GM18517 (cell line): ENCODE measurements around the gene RND3.
A peak's percentile ranks its signal among the peaks of the same experiment; 100 is the strongest.

ENCODE experiments used
- ATAC-seq: cut with Tn5 transposase; IDR thresholded peaks from one replicate; pipeline ENCODE4 v1.9.1; 2021; ENCODE audit warnings: mild to moderate bottlenecking, moderate library complexity; ENCODE audit not compliant: unreplicated experiment

The RND3 gene, protein sequence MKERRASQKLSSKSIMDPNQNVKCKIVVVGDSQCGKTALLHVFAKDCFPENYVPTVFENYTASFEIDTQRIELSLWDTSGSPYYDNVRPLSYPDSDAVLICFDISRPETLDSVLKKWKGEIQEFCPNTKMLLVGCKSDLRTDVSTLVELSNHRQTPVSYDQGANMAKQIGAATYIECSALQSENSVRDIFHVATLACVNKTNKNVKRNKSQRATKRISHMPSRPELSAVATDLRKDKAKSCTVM

DNA sequence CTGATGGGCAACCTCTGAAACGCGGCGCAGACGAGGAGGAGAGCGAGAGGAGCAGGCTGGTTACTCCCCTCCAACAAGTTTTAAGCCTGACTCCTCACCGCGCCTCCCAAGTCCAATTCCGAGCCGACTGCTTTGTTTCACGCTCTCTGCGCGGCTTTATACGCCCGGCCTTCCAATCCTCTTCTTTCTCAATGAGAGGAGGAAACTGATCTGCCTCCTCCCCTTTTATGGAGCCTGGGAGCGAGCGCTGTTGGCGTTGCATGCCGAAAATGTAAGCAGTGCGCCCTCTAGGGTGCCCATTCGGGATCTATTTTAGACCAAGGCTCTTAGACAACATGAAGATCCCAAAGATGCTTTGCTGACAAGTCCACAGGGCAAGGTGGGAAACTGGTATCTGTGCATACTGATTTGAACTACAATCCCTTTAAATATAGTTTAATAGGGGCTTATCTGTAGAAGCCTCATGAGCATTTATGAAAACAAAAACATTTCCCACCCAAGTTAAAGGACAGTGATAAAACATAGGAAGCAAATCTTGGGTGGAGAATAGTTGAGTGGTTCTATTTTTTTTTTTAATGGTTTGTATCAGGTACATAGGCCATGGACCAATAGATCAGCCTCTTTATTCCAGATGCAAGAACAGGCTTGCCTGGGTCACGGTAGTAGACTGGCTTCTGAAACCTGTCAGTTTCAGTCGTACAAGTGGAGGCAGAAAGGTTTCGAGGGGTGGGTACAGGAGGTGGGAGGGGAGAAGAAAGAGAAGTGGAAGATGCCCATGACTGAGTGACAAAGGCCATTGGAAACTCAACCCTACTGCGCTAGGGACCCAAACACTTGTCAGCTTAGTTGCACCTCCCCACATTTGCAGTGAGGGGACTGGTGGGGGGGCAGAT, at the start of gene RND3:
RND3 (minus strand) TSS at position 131 of the 893 bp plus-strand sequence. CDS start 250 bp downstream, outside the sequence.
- ATAC-seq: peak; percentile 82

DNA sequence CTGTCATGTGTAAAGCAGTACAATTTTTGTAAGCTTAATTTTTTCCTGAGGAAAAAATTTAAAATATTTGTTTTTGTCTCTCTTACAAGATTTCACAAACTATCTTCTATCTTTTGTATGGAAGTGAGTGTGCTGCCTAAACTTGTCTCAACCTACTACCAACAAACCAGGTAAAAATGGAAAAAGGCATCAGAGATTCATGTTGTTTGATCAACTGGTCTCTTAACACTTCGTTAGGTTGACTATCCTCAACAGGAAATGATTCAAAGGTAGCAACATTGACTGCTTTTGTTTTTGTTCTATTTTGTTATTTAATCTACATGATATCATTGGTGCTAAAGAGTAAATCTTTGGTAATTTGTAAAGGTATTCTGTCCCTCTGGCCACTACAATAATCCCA, 47.7 kb upstream of the RND3 start:
- no peak for ATAC-seq

DNA sequence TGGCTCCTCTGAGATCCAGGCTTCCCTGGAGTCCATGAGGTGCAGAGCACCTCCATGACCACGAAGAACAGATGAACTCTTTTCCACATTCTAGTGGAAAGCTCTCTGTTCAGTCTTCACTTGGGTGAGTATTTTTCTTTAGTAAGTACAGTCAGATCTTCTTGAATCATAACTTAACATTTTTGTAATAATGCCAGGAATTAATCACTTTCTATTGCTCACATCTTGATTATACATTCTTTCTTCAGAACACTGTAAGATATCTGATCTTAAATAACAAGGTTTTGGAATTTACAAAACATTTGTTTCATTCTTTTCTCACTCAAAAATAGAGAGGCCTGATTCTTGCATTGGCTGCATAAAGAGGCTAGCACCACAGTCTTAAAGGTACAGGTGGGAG, 45.4 kb upstream of the RND3 start:
- ATAC-seq: no peak

DNA sequence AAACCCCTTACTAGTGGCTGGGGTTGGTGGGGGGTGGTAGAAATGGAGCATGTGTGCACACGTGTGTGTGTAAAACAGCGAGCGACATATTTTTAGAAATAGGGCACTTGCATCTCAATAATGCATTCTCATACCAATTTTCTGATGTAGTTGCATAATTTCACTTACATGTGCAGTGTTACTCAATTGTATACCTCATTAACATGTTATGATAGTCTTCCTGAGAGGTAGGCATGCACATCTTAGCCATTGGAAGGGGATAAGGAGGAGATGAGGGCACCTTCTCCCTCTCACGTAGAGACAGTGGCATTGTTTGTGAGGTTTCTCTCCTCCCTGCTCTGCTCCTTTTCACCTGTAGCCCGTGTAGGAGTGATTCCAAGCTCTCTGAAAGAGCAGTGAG, 44.6 kb upstream of the RND3 start:
- no peak for ATAC-seq

DNA sequence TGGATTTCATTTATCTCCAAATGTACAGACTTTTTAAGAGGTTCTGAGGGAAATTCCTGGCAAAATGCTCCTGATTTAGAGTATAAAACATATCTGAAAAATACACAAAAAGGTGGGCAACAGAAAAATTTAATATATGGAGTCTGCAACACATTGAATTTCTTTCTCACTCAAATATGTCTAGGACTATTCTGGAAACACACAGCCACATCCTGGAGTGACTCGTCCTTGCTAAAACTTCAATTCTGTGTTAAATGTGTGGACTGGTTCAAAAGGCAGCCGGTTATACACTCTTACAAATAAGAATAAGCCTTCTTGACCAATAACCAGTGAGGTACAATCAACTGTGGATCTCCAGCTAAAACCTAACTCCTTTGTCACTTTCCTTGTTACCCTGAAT, 44.1 kb upstream of the RND3 start:
- ATAC-seq: no peak

DNA sequence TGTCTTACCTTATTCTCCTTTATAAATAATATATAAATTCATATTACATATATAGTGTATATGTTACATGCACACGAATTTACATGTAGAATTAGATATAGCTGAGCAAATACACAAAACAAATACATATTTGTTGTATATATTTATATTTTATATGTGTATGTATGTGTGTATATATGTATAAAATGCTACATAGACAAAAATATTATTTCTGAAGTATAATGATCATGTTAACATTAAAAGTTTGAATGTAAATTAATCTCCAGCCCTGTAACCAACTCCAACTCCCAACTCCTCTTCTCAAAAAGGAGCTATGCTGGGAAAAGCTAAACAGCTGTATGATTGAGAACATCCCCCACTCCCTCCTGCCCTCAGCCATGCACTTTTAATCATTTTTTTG, 42.7 kb upstream of the RND3 start:
- no peak for ATAC-seq

DNA sequence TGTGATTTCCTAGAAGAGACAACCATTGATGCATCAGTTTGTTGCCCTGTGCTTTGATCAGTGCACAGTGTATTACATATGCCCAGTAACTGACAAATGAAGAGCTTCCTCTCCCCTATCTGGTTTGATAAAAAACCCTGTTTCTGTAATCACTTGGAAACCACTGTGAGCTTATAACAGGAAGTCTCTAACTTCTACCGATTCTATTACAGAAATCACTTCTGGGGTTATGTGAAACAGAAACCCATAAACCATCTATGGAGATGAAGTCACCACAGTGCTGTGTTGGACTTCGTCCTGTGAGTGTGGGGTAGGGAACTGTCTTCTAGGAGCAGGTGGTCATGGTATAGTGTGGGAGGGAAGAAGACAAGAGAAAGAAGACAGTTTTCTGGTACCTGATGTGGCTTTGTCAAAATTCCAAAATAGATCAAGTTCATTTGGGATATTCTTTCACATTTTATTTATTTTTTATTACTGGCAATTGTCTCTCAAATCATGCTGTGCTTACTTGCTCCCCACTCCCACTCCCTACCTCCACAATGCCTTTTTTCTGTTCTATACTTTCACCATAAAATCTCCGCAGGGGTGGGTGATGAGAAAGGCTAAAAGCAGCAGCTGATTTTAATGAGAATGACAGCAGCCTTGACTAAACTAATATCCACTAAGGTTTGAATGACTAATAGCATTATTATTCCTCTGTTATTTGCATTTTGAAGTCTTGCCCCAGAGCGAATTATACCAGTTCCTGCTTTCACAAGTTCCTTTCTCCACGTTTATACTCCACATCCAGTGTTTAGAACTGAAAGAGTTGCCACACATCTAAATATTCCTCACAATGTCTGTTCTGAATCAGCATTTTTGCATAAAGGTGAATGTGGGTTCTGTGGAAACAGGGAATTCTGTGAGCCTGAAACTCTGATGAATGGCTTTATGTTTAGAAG, 41.7 kb upstream of the RND3 start:
- ATAC-seq: peak; percentile 98

DNA sequence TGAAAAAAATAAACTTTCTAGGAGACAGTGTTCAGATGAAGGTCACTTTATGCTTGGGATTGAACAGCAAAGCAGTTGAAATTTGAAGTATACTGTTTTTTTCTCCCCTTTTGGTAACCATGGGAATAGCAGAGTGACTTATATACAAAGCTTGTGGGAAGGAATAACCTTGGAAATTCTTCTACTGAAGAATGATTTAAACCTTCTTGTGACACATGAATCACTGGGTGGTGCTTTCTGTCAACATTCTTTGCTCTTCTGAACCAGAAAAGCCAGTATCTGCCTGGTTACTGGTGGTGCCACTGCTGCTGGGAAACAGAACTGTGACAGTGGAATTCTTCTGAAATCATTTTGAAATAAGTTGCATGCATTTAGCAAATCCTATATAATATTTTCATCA, 39.4 kb upstream of the RND3 start:
- ATAC-seq: no peak

DNA sequence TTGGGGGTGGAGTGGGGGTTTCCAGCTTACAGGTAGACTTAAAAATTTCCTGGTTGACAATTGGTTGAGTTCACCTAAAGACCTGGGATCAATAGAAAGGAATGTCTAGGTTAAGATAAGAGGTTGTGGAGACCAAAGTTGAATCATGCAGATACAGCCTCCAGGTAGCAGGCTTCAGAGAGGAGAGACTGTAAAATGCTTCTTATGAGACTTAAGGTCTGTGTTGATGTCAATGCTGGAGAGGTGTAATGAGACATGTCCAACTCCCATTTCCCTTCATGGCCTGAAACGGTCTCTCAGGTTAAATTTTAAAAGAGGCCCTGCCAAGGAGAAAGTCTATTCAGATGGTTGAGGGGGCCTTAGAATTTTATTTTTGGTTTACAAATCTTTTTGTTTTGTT, 38.5 kb upstream of the RND3 start:
- no peak for ATAC-seq

DNA sequence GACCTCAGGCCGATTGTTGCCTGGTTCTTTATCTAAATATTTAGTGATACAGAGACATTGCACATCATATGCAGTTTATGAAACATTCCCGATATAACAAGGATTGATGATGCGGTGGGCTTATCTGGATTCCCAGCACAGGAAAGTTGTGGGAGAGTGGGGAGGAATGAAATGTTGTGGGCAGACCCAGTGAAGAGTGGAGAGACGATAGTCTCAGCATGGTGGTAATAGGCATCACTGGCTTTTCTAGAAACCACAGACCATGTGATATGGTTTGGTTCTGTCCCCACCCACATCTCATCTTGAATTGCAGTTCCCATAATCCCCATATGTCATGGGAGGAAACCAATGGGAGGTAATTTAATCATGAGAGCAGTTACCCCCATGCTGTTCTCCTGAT, 34.8 kb upstream of the RND3 start:
- ATAC-seq: no peak

DNA sequence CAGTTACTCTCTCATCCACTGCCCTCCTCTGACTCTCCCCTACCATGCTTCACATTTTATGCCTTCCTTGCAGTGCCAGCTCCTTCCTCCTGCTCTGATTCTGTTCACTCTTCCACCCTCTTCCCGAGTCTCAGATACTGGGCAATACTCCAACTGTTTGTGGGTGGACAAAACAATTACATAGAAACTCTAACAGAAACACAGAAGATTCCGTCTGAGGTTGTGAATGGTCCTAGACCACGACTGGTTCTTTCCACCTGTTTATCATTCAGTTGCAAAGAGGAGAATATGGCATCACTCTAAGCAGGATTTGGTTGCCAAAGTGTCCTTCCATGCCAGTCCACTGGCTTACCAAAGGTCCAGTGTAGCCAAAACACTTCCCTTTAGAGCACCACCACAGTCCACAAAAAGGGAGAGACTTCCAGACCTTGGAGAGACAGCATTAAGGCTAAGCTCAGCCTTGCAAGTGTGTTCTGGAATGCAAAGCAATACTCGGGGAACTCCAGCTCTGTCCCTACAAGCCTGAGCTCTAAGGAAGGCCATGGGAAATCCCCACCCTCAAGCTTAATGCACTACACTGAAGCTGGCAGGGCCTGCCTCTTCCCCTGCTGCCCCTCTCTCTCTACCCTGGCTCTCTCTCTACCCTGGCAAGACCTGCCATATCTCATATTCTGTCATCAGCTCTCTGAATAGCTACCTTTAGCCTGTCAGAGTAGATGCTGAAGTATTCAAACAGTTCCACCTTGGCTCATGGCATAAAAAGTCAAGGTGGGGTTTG, 33.6 kb upstream of the RND3 start:
- ATAC-seq: no peak

DNA sequence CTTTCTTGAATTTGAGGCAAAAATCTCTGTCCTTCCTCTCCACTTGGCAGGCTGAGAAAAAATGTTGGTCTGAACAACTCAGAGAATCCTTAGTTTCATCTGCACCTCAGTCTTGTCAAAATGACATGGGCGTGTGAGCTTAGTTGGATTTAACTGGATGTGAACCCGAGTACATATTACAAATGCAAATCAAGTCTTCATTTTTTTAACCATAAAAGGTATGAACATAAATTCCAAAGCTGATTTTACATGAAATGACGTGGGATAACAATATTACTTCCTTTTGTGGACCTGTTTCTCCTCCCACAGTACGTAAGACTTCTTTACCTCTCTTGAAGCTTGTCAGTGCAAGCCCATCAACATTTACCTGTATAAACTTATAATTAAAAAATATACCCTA, 32.6 kb upstream of the RND3 start:
- ATAC-seq: no peak

DNA sequence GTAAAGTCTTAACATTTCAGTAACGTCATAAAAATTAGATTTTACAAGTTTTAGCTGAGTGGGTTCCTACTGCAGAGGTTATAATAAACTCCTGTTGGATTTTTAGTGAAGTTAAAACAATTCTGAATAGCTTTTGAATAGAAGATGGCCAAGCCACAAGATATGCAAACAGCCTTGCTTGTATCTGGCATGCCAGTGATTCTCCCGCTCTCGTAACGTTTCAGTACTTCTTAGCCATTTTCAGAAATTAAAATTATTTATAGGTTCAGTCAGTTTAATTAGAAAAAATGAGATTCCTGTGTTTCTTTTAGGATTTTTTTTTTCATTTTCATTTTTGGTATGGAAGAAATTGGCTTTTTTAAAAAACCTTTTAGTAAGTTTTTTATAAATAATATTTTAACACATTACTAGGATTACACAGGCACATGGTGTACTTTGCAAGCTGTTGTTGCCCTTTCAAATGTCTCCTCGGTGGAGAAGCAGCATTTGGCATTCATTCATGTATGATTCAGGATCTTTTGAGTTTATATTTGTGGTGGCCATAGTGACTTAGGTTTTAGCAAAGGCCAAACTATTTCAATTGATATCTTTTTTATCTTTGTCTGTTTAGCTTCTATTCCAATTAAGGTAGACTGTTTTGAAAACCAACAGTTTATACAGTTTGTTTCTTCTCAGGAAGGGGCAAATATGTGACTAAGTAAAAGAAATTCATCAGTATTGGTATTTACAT, 30.6 kb upstream of the RND3 start:
- ATAC-seq: no peak

DNA sequence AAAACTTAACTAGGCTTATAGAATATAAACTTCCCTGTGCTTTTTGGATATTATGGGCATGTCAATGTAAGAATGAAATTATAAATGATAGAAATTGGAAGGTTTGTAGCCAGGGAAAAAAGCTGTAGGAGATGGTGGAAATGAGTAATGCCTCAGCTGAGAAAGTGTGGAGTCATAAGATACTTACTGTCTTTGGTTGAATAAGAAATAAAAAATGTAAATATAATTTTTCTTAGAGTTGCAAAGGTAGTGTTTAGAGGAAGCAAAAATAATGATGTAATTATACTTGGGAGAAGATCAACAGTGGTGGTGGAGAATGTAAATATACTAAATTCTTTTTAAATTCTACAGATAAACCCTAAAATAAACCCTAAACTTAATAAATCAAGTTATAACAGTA, 26.2 kb upstream of the RND3 start:
- ATAC-seq: no peak

DNA sequence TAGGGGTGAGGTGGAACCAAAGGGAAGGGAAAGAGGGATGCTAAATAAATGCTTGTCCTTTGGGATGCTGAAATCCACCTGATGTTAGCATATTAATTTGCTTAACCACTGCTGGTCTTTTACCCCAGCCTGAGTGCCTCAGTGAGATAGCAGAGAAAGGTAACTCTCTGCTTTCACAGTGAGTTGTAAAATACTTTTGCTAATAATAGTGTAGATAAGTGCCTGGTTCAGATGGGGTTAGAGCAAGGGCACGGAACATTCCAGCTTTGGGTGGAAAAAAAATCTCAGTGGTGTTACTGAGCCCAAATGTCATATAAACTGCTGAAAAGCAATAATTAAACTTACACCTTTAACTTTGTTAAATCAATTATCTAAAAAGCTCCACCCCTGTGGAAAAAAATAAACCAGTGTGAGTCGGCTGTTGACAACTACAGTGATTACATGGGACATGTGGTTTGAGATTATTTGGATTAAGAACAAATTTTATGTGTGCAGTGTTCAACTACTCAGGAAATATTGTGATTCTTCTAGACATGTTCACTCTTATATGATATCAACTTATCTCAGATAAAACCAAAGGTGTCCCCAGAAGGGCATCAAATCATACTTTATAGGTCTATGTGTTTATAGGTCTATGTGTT, 21.1 kb upstream of the RND3 start:
- ATAC-seq: no peak

DNA sequence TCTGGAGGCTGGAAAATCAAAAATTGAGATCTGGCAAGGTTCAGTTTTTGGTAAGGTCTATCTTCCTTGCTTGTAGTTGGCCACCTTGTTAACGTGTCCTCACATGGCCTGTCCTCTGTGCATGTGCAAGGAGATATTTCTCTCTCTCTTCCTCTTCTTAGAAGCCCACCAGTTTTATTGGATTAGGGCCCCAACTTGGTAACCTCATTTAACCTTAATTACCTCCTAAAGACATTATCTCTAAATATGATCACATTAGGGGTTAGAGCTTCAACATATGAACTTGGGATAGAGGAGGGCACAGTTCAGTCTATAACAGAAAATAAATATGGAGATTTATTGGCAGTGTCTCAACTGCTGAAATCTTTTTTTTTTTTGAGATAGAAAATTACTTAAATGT, 19.6 kb upstream of the RND3 start:
- ATAC-seq: no peak

DNA sequence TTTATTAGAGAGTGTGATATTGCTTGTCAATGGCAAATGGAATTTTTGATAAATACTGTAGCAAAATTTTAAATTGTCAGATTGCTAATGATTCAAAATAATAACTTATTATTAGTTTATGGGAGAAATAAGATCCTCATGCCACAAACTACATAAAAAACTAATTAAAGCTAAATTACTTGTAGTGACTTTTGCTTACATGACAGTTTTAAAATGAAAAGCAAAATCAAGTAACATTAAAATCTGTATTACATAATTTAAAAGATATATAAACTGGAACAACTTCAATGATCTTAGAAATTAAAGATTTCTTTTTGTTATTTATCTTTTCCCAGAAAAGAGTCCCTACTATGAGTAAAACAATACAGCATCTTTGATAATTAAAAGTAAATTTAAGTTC, 17.7 kb upstream of the RND3 start:
- ATAC-seq: no peak

DNA sequence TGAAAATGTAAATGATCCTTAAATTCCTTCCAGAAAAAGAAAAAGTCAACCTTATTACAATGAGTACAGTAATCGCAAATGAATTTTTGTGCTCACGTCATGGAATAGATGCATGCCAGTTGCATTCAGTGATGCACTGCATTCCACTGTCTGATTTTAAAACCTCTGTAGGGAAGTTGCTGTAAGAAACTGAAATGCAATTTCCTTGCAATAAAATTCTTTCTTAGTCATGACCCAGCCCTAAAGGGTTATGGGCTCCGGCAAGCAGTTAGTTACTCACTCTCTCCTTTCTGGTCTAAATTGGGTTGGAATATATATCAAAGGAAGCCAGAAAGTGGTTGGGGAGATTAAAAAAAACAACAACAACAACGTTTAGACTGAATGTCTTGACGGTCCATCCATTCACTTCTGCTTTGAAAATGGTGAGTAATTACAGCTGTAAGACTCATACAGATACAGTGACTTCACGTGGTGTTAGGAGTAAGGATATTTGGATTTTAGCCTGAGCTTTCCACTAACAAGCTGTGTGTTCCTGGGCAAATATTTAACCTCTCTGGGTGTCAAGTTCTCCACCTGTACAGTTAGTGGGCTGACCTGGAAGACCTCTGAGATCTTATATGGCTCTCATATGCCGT, 8.6 kb upstream of the RND3 start:
- no peak for ATAC-seq

DNA sequence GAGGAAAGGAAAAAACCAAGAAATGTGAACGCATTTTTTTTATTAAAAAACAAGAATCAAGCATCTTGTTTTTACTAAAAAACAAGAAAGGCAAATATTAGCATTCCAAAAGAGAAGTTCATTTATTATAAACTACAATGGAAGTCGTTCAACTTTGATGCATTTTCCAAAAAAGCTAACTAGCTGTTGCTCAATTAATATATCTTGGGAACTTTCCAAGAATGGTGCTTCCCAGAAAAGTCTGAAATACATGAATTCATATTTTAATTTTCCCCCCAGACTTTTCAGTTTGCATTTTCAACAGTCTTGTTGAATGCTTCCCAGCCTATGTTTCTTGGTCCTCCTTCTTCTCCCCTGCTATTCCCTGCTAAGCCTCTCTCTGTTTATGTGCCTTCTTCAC, 7.5 kb upstream of the RND3 start:
- no peak for ATAC-seq
